Mucosa of stomach (tissue), 1 donor: ENCODE results near the gene TPM3.

Experiments used
- H3K27me3 ChIP-seq: one replicate; pipeline ENCODE4 v1.7.0; 2013; ENCODE audit warnings: mild to moderate bottlenecking, low read length; ENCODE audit not compliant: control insufficient read depth, insufficient read depth
- H3K36me3 ChIP-seq: one replicate; pipeline ENCODE4 v1.7.0; 2013; ENCODE audit warnings: low read length; ENCODE audit not compliant: control insufficient read depth, insufficient read depth
- H3K4me1 ChIP-seq: one replicate; pipeline ENCODE4 v1.7.0; 2013; ENCODE audit warnings: mild to moderate bottlenecking, low read length; ENCODE audit not compliant: control insufficient read depth, insufficient read depth
- H3K4me3 ChIP-seq: one replicate; pipeline ENCODE4 v1.7.0; 2013; ENCODE audit warnings: low read length
- H3K9ac ChIP-seq: one replicate; pipeline ENCODE4 v1.7.0; 2013; ENCODE audit warnings: mild to moderate bottlenecking, low read length, moderate library complexity
- H3K9me3 ChIP-seq: one replicate; pipeline ENCODE4 v1.7.0; 2013; ENCODE audit warnings: mild to moderate bottlenecking, low read length, moderate library complexity; ENCODE audit not compliant: control insufficient read depth
- donor health status: Pancreatic carcinoma.

TPM3 gene

GRCh38 chr1:154198756-154199562, 7.1 kb upstream of the TPM3 start:
- Histone ChIP-seq H3K9me3 (no peaks in the 10 kb centered on the region), H3K9ac (no peak overlapping the region), H3K36me3 (no peaks in the 10 kb centered on the region), H3K27me3 (peaks cover 2% of the 10 kb centered on the region), H3K4me1 (no peaks in the 10 kb centered on the region), H3K4me3 (no peak overlapping the region)

DNA sequence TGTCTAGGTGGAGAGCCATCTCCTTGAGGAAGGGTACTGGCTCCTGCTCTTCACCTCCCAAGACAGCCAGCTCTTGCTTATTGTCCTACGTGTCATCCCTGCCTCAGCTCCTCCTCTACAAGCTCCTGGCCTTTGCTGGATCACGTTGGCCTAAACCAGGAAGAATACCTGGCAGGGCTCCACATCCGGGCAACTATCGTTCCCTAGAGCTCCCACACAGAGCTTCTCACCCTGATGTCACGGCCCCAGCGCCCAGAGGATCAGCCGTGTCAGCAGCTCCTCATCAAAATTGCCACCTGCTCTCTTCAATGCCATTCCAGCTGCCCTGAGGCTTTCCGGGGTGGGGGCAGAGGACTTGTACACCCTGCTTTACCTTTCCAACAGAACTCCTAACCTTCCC, 1.9 kb upstream of the TPM3 start:
- Histone ChIP-seq H3K9me3 (no peaks in the 10 kb centered on the region), H3K9ac (no peak overlapping the region)

DNA sequence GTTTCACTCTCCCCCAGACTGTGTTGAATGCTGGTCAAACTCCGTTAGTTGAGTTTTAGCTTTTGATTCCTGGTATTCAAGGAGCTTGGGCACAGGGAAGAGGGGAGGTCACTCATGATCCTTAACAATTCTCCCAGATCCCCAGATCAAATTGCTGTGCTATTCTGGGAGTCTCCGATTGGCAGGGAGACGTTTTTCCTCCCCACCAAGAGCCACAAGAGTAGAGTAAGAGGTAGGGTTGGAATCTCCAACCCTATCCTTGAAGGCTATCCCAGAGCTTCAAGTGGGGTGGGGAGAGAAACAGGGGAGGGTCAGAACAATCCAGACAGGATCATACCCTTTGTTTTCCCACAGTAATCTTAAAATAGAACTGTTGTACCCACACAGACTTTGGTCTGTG, 576 bp upstream of the TPM3 start:
- Histone ChIP-seq H3K9ac (no peak overlapping the region), H3K4me3 (no peak overlapping the region), H3K36me3 (no peaks in the 10 kb centered on the region), H3K27me3 (peaks cover 21% of the 10 kb centered on the region), H3K9me3 (no peaks in the 10 kb centered on the region), H3K4me1 (peaks cover 6% of the 10 kb centered on the region)

More for the DNA sequence above, 1.9 kb upstream of the TPM3 start:
- Histone ChIP-seq H3K4me3 (no peak overlapping the region), H3K27me3 (peaks cover 21% of the 10 kb centered on the region), H3K36me3 (no peaks in the 10 kb centered on the region), H3K4me1 (no peaks in the 10 kb centered on the region)

GRCh38 chr1:154190550-154190949, 1.4 kb downstream of the TPM3 start:
- H3K4me3 ChIP-seq: no peak overlapping the region
- no peaks in the 10 kb centered on the region for H3K36me3 ChIP-seq
- H3K9me3 ChIP-seq: no peaks in the 10 kb centered on the region
- no peak overlapping the region for H3K9ac ChIP-seq
- H3K4me1 ChIP-seq: peaks cover 18% of the 10 kb centered on the region
- H3K27me3 ChIP-seq: peaks cover 21% of the 10 kb centered on the region

DNA sequence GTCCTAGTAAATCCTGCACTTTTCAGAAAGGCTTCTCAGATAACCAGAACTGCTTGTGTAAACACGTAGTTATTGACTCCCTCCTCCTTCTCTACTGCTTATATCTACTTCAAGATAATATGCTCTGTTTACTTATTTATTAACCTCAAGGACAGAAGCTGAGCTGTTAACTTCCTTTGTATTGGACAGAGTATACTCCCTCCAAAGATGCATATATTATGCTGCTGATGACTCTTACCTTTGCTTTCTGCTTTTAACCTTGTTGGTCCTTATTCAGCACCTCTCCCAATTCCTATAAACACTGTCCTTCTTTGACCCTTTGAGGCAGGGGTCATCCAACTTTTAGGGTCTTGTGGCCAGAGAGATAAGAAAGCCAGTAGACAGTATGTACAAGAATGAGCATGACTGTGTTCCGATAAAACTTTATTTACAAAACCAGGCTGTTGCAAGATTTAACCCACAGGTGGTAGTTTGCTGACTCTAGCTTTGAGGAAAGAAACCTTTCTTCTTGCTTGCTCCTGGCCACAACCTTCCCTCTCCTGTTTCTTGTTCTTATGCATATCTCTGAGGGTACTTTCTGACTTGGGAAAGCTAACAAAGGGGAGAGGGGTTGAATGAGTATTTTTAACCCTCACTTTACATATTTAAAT, 4.9 kb downstream of the TPM3 start:
- Histone ChIP-seq H3K9me3 (no peaks in the 10 kb centered on the region), H3K9ac (no peak overlapping the region), H3K36me3 (no peaks in the 10 kb centered on the region), H3K4me1 (peaks cover 24% of the 10 kb centered on the region), H3K27me3 (peaks cover 5% of the 10 kb centered on the region), H3K4me3 (no peak overlapping the region)

DNA sequence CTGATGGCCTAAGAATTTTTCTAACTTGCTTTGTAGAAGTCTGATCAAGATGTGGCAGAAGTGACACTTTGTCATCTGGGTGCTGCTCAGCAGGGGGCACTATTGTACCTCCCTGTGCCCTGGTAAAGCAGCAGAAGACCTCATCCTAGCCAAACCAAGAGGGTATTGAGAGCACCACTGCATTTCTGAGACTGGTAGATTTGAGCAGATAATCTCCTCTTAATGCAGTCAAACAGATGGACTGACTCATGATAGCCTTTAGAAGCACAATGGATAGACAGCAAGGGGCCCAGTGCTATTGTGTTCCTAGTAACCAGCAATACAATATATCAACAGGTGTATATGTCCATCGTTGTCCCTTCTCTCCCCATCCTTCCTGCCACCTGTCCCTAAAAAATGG, 5.7 kb downstream of the TPM3 start:
- Histone ChIP-seq H3K36me3 (no peaks in the 10 kb centered on the region), H3K4me3 (no peak overlapping the region), H3K27me3 (no peaks in the 10 kb centered on the region), H3K4me1 (peaks cover 27% of the 10 kb centered on the region), H3K9me3 (no peaks in the 10 kb centered on the region), H3K9ac (no peak overlapping the region)

GRCh38 chr1:154183046-154183915, 8.6 kb downstream of the TPM3 start:
- Histone ChIP-seq H3K4me1 (peaks cover 54% of the 10 kb centered on the region), H3K36me3 (no peaks in the 10 kb centered on the region), H3K9ac (peak overlapping the region; percentile 85), H3K9me3 (no peaks in the 10 kb centered on the region), H3K4me3 (peak overlapping the region; percentile 94), H3K27me3 (no peaks in the 10 kb centered on the region)

- Histone ChIP-seq H3K36me3 (peaks cover 6% of the 10 kb centered on the region), H3K27me3 (no peaks in the 10 kb centered on the region), H3K9ac (peak overlapping the region; percentile 85), H3K4me1 (peaks cover 56% of the 10 kb centered on the region), H3K4me3 (peak overlapping the region; percentile 94), H3K9me3 (no peaks in the 10 kb centered on the region)
Observed at GRCh38 chr1:154182344-154183045, 9.4 kb downstream of the TPM3 start.

DNA sequence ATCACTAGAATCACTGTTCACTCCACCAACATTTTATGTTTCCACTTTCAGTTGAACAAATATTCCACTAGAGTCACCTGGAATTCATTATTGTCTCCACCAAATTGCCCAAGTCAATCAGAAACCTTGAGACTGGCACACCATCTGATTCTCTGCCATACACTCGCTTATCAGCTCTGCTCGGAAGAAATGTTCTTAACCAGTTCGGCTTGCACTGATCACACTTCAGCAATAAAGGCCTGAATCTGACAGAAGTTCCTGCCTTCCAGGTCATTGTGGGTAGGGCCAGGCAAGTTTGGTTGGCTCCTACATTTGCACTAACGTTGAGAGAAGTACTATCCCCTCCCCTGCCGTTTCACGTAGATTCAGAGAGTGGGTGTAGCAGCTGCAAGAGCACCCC, 10.0 kb downstream of the TPM3 start:
- H3K27me3 ChIP-seq: no peaks in the 10 kb centered on the region
- H3K4me1 ChIP-seq: peaks cover 56% of the 10 kb centered on the region
- H3K4me3 ChIP-seq: peak overlapping the region; percentile 94
- peaks cover 7% of the 10 kb centered on the region for H3K36me3 ChIP-seq
- no peaks in the 10 kb centered on the region for H3K9me3 ChIP-seq
- H3K9ac ChIP-seq: peak overlapping the region; percentile 85

GRCh38 chr1:154179946-154180687, 11.8 kb downstream of the TPM3 start:
- no peaks in the 10 kb centered on the region for H3K27me3 ChIP-seq
- peak overlapping the region; percentile 20 for H3K4me3 ChIP-seq
- peak overlapping the region; percentile 14 for H3K9ac ChIP-seq
- H3K9me3 ChIP-seq: no peaks in the 10 kb centered on the region
- H3K4me1 ChIP-seq: peaks cover 56% of the 10 kb centered on the region
- peaks cover 12% of the 10 kb centered on the region for H3K36me3 ChIP-seq
